Astrocyte of the cerebellum (primary cell): ENCODE data around the gene CACTIN.
A peak's percentile ranks its signal among the peaks of the same experiment; 100 is the strongest.

Source experiments
- DNase-seq: peaks from one replicate; pipeline ENCODE4 v3.0.0-alpha.2; 2011; ENCODE audit warnings: low read depth
- H3K4me3 ChIP-seq: 2 replicates; pipeline ENCODE4 v1.5.1; 2011; ENCODE audit warnings: mild to moderate bottlenecking, low read depth, low read length, moderate library complexity
- in situ Hi-C: cut with HindIII; loops from 2 replicates; pipeline ENCODE4 v1.10.0; 2017; ENCODE audit warnings: low sequenced_read_pairs
- TF ChIP-seq, protein P1 (sequence below): IDR thresholded peaks from 2 replicates; pipeline ENCODE4 v1.5.1; 2012; ENCODE audit warnings: low read length, low read depth, moderate library complexity, mild to moderate bottlenecking; ENCODE audit errors: missing control alignments

The CACTIN gene

DNA sequence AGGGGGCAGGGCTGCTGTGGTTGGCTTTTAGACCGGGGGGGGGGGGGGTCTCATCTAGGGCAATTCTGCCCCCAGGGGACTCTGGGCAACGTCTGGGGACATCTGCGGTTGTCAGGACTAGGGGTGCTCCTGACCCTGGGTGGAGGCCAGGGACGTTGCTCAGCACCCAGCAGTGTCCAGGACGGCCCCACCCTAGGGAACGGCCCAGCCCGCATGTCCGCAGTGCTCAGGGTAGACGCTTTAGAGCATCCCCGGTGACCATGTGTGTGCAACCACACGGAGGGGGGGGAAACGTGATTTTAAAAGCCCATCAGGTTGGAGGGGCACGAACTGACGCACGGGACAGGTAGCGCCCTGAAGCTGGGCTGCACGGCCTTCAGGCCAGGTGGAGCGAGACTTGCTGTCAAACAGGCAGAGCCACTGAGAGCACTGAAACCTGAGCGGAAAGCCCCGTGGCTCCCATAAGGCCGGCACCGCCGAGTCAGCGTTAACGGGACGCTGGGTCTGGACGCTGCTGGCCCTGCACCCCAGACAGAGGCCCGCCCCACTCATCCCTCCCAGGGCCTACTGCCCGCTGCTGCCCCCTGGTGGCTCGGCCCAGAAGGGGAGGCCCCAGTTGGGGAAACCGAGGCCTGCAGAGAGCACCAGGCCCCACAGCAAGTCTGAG lies 8.3 kb downstream of the CACTIN start:
- in situ Hi-C loops: no loop called here
- TF ChIP-seq, protein P1, sequence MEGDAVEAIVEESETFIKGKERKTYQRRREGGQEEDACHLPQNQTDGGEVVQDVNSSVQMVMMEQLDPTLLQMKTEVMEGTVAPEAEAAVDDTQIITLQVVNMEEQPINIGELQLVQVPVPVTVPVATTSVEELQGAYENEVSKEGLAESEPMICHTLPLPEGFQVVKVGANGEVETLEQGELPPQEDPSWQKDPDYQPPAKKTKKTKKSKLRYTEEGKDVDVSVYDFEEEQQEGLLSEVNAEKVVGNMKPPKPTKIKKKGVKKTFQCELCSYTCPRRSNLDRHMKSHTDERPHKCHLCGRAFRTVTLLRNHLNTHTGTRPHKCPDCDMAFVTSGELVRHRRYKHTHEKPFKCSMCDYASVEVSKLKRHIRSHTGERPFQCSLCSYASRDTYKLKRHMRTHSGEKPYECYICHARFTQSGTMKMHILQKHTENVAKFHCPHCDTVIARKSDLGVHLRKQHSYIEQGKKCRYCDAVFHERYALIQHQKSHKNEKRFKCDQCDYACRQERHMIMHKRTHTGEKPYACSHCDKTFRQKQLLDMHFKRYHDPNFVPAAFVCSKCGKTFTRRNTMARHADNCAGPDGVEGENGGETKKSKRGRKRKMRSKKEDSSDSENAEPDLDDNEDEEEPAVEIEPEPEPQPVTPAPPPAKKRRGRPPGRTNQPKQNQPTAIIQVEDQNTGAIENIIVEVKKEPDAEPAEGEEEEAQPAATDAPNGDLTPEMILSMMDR: peak; percentile 87
- DNase-seq: no peak
- H3K4me3 ChIP-seq: no peak overlapping the region

- in situ Hi-C loops: no loop called here
- TF ChIP-seq, protein P1: no peak
- no peak for DNase-seq
- no peak overlapping the region for H3K4me3 ChIP-seq
Observed at GRCh38 chr19:3617463-3617862, 9.1 kb downstream of the CACTIN start.

- no peak overlapping the region for H3K4me3 ChIP-seq
- TF ChIP-seq, protein P1: no peak
- in situ Hi-C loops: no loop called here
- DNase-seq: no peak
Observed at GRCh38 chr19:3615524-3616135, 11.0 kb downstream of the CACTIN start.

- TF ChIP-seq, protein P1: no peak
- in situ Hi-C loops: no loop called here
- H3K4me3 ChIP-seq: no peak overlapping the region
- no peak for DNase-seq
Observed at GRCh38 chr19:3614858-3615505, 11.6 kb downstream of the CACTIN start.

DNA sequence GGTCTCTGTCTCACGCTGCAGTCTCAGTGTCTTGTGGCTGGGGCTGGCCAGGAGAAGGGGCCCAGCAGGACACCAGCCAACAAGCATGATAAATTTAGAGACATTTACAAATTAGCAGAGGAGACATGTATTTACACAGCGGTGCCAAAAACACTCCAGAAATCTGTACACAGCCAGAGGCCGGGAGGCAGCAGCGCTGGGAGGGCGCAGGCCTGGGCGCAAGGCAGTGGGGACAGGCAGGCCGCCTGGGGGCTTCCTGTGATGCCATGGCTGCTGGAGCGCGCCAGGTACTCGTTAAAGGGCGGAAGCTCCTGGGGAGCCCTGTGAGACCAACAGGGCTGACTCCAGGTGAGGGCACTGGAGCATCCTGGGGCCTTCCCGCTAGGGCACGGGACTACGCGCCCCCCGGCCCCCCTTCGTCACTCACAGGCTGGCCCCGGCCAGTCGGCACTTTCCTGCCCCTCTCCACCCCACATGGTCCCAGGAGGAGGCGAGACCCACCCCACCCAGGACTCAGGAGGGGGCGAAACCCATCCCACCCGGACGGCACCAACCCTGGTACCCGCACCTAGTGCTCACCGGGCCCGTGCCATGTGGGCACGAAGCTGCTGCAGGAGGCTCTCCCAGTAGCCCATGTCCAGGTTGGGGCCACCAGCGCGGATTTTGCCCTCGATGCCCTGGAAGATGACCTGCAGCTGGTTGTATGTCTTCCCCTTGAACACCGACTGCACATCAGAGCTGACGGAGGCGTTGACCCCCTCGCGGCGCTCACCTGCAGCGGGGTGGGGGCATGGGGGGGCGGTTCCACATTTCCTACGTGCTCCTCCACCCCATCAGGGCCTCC lies 12.6 kb downstream of the CACTIN start:
- TF ChIP-seq, protein P1: no peak
- no peak overlapping the region for H3K4me3 ChIP-seq
- in situ Hi-C loops: no loop called here
- DNase-seq: no peak
